Measurements from ENCODE around the gene RAB10.

DNA sequence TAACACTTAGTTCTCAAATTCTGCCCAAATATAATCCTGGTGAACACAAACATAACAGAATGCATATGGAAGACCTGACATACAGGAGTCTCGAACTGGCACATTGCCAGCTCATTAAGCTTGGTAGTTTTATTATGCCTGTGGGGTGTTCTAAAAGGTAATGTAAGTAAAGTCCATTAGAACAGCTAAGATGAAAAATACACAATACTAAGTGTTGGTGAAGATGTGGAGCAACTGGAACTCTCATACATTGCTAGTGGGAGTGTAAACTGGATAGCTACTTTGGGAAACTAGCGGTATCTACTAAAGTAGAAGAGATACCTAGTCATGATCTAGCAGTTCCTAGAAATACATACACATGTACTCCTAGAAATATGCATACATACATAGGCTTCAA, 24.3 kb upstream of the RAB10 start:
- TF ChIP-seq, protein P1, sequence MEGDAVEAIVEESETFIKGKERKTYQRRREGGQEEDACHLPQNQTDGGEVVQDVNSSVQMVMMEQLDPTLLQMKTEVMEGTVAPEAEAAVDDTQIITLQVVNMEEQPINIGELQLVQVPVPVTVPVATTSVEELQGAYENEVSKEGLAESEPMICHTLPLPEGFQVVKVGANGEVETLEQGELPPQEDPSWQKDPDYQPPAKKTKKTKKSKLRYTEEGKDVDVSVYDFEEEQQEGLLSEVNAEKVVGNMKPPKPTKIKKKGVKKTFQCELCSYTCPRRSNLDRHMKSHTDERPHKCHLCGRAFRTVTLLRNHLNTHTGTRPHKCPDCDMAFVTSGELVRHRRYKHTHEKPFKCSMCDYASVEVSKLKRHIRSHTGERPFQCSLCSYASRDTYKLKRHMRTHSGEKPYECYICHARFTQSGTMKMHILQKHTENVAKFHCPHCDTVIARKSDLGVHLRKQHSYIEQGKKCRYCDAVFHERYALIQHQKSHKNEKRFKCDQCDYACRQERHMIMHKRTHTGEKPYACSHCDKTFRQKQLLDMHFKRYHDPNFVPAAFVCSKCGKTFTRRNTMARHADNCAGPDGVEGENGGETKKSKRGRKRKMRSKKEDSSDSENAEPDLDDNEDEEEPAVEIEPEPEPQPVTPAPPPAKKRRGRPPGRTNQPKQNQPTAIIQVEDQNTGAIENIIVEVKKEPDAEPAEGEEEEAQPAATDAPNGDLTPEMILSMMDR (IDR thresholded peaks at IDR 0.05; ENCODE audit: insufficient read depth, low read depth, low read length): no peak
- no peak for TF ChIP-seq EZH2 (IDR thresholded peaks at IDR 0.05; ENCODE audit: insufficient read depth, low read length)

All from astrocyte (in vitro differentiated cells and primary cell).